Measurements from ENCODE around the gene RNF223. TPM values are rescaled to one million over a fixed set of nuclear protein-coding genes. Genes with fewer than 3 reads are reported as not detected.
"Not testable (repeated sequence)": the region's sequence is repeated elsewhere in the genome, so short reads cannot be mapped to it uniquely, and the experiment has no call there.

The RNF223 gene
- total RNA-seq, 1 experiment from 2014 or later: not detected

GRCh38 chr1:1067284-1067859 is 6.7 kb downstream of the RNF223 start:
- peaks cover 27% of the 10 kb centered on the region for H3K4me1 ChIP-seq (replicated peaks)
- H3K27ac ChIP-seq: no peak overlapping the region
- no peak for DNase-seq (ENCODE audit: low read depth in 1 of 2, low spot score in 2 of 2)
- no peak overlapping the region for H3K4me3 ChIP-seq
- H3K36me3 ChIP-seq: no peaks in the 10 kb centered on the region
- no peaks in the 10 kb centered on the region; the same call in 1 of the 2 replicates for H3K9me3 ChIP-seq (replicated peaks)
- H3K27me3 ChIP-seq (replicated peaks): peaks cover 45% of the 10 kb centered on the region

GRCh38 chr1:1066403-1067283 is 7.5 kb downstream of the RNF223 start:
- DNase-seq (ENCODE audit: low read depth in 1 of 2, low spot score in 2 of 2): no peak
- peaks cover 38% of the 10 kb centered on the region for H3K27me3 ChIP-seq (replicated peaks)
- H3K27ac ChIP-seq: no peak overlapping the region
- peaks cover 27% of the 10 kb centered on the region for H3K4me1 ChIP-seq (replicated peaks)
- no peaks in the 10 kb centered on the region for H3K36me3 ChIP-seq
- H3K9me3 ChIP-seq (replicated peaks): no peaks in the 10 kb centered on the region; the same call in 1 of the 2 replicates
- H3K4me3 ChIP-seq: no peak overlapping the region

- H3K27ac ChIP-seq; DNase-seq (ENCODE audit: low read depth in 1 of 2, low spot score in 2 of 2); H3K4me3 ChIP-seq; H3K36me3 ChIP-seq; H3K9me3 ChIP-seq (replicated peaks): not testable (repeated sequence)
- Histone ChIP-seq H3K4me1 (replicated peaks) (peaks cover 27% of the 10 kb centered on the region), H3K27me3 (replicated peaks) (peaks cover 38% of the 10 kb centered on the region)
These were observed 8.2 kb downstream of the RNF223 start for GRCh38 chr1:1065940-1066304.

GRCh38 chr1:1065265-1065939 is 8.7 kb downstream of the RNF223 start:
- H3K27me3 ChIP-seq (replicated peaks): peaks cover 42% of the 10 kb centered on the region
- H3K27ac ChIP-seq: no peak overlapping the region
- H3K4me3 ChIP-seq: no peak overlapping the region
- no peaks in the 10 kb centered on the region; the same call in 1 of the 2 replicates for H3K9me3 ChIP-seq (replicated peaks)
- peaks cover 27% of the 10 kb centered on the region for H3K4me1 ChIP-seq (replicated peaks)
- DNase-seq (ENCODE audit: low read depth in 1 of 2, low spot score in 2 of 2): no peak
- H3K36me3 ChIP-seq: no peaks in the 10 kb centered on the region

GRCh38 chr1:1063945-1064831 is 9.9 kb downstream of the RNF223 start:
- Histone ChIP-seq H3K27me3 (replicated peaks) (peaks cover 39% of the 10 kb centered on the region), H3K27ac (no peak overlapping the region), H3K4me1 (replicated peaks) (peaks cover 30% of the 10 kb centered on the region), H3K9me3 (replicated peaks) (no peaks in the 10 kb centered on the region; the same call in 1 of the 2 replicates), H3K4me3 (no peak overlapping the region), H3K36me3 (no peaks in the 10 kb centered on the region)
- DNase-seq (ENCODE audit: low read depth in 1 of 2, low spot score in 2 of 2): peak; percentile 76 to 83

- no peak overlapping the region for H3K27ac ChIP-seq
- H3K4me1 ChIP-seq (replicated peaks): peaks cover 30% of the 10 kb centered on the region
- no peak for DNase-seq (ENCODE audit: low read depth in 1 of 2, low spot score in 2 of 2)
- no peak overlapping the region for H3K4me3 ChIP-seq
- H3K36me3 ChIP-seq: no peaks in the 10 kb centered on the region
- H3K9me3 ChIP-seq (replicated peaks): no peaks in the 10 kb centered on the region; the same call in 1 of the 2 replicates
- H3K27me3 ChIP-seq (replicated peaks): peaks cover 41% of the 10 kb centered on the region
These were observed 10.7 kb downstream of the RNF223 start for GRCh38 chr1:1063261-1063944.

- Histone ChIP-seq H3K27ac (no peak overlapping the region), H3K27me3 (replicated peaks) (peaks cover 40% of the 10 kb centered on the region), H3K4me3 (no peak overlapping the region), H3K4me1 (replicated peaks) (peaks cover 28% of the 10 kb centered on the region), H3K36me3 (no peaks in the 10 kb centered on the region), H3K9me3 (replicated peaks) (no peaks in the 10 kb centered on the region; the same call in 1 of the 2 replicates)
- DNase-seq (ENCODE audit: low read depth in 1 of 2, low spot score in 2 of 2): no peak
These were observed 11.6 kb downstream of the RNF223 start for GRCh38 chr1:1062348-1063163.

GRCh38 chr1:1061682-1062345 is 12.3 kb downstream of the RNF223 start:
- Histone ChIP-seq H3K4me3 (no peak overlapping the region), H3K36me3 (no peaks in the 10 kb centered on the region), H3K27ac (no peak overlapping the region), H3K27me3 (replicated peaks) (peaks cover 41% of the 10 kb centered on the region), H3K4me1 (replicated peaks) (peaks cover 28% of the 10 kb centered on the region), H3K9me3 (replicated peaks) (no peaks in the 10 kb centered on the region; the same call in 1 of the 2 replicates)
- no peak for DNase-seq (ENCODE audit: low read depth in 1 of 2, low spot score in 2 of 2)

GRCh38 chr1:1060281-1061000 is 13.7 kb downstream of the RNF223 start:
- H3K27ac ChIP-seq: no peak overlapping the region
- H3K9me3 ChIP-seq (replicated peaks): no peaks in the 10 kb centered on the region; the same call in 1 of the 2 replicates
- H3K27me3 ChIP-seq (replicated peaks): peaks cover 37% of the 10 kb centered on the region
- no peak for DNase-seq (ENCODE audit: low read depth in 1 of 2, low spot score in 2 of 2)
- no peaks in the 10 kb centered on the region for H3K36me3 ChIP-seq
- H3K4me1 ChIP-seq (replicated peaks): peaks cover 28% of the 10 kb centered on the region
- H3K4me3 ChIP-seq: no peak overlapping the region

GRCh38 chr1:1059494-1060280 is 14.4 kb downstream of the RNF223 start:
- no peak overlapping the region for H3K27ac ChIP-seq
- peaks cover 28% of the 10 kb centered on the region for H3K4me1 ChIP-seq (replicated peaks)
- H3K9me3 ChIP-seq (replicated peaks): no peaks in the 10 kb centered on the region; the same call in 1 of the 2 replicates
- peak overlapping the region; percentile 41 for H3K4me3 ChIP-seq
- H3K27me3 ChIP-seq (replicated peaks): peaks cover 37% of the 10 kb centered on the region
- H3K36me3 ChIP-seq: peaks cover under 1% of the 10 kb centered on the region; the same call in 1 of the 2 replicates
- peak in 1 of 2 experiments; percentile 81 for DNase-seq (ENCODE audit: low read depth in 1 of 2, low spot score in 2 of 2)

Data from SJSA1 (cell line).